Measurements from ENCODE around the gene ZC3HAV1.

GRCh38 chr7:139088268-139088667 is 21.3 kb downstream of the ZC3HAV1 start:
- TF ChIP-seq CTCF (conservative IDR thresholded peaks at IDR 0.05; ENCODE audit: low read depth in 2 of 2) (no peak), STAT1 (IDR thresholded peaks at IDR 0.05; ENCODE audit: unreplicated experiment) (no peak), ZNF462 (CRISPR knock-in tag; IDR thresholded peaks at IDR 0.05) (no peak), ZNF114 (CRISPR knock-in tag; IDR thresholded peaks at IDR 0.05) (no peak), POLR2AphosphoS5 (IDR thresholded peaks at IDR 0.05; ENCODE audit: low read depth) (no peak), EZH2 (IDR thresholded peaks at IDR 0.05; ENCODE audit: low read depth, unreplicated experiment) (no peak), CREB1 (CRISPR knock-in tag; IDR thresholded peaks at IDR 0.05; ENCODE audit: low read depth) (no peak)
